Endothelial cell (in vitro differentiated cells): ENCODE measurements around the gene HSPA12A. TPM values are rescaled to one million over a fixed set of nuclear protein-coding genes. Genes with fewer than 3 reads are reported as not detected.

ENCODE experiments used
- DNase-seq: peaks from one replicate; pipeline ENCODE4 v3.0.0; 2021; ENCODE audit warnings: low spot score
- H3K27ac Mint-ChIP-seq: one replicate; pipeline ENCODE4 v1.8.0; 2021; ENCODE audit warnings: mixed read lengths, inconsistent platforms; ENCODE audit not compliant: unreplicated experiment
- H3K27me3 Mint-ChIP-seq: one replicate; pipeline ENCODE4 v1.8.0; 2021; ENCODE audit warnings: mild to moderate bottlenecking, moderate library complexity, mixed read lengths, inconsistent platforms; ENCODE audit not compliant: unreplicated experiment
- H3K36me3 Mint-ChIP-seq: one replicate; pipeline ENCODE4 v1.8.0; 2021; ENCODE audit warnings: mild to moderate bottlenecking, low read depth, mixed read lengths, inconsistent platforms; ENCODE audit not compliant: unreplicated experiment
- H3K4me1 Mint-ChIP-seq: one replicate; pipeline ENCODE4 v1.8.0; 2021; ENCODE audit warnings: mild to moderate bottlenecking, mixed read lengths, inconsistent platforms; ENCODE audit not compliant: unreplicated experiment
- H3K4me3 Mint-ChIP-seq: one replicate; pipeline ENCODE4 v1.8.0; 2021; ENCODE audit warnings: mild to moderate bottlenecking, mixed read lengths, inconsistent platforms; ENCODE audit not compliant: unreplicated experiment
- H3K9me3 Mint-ChIP-seq: one replicate; pipeline ENCODE4 v1.8.0; 2021; ENCODE audit warnings: mixed read lengths, inconsistent platforms; ENCODE audit not compliant: unreplicated experiment
- CTCF ChIP-seq: fragments of 200-600 bp; sonication (generic); IDR thresholded peaks from one replicate; pipeline ENCODE4 v1.5.0; 2021; ENCODE audit warnings: antibody characterized with exemption; ENCODE audit not compliant: unreplicated experiment
- total RNA-seq: library from RNA; stranded (reverse); fragmentation: NEBNext Ultra II Directional; extraction: Animal tissue kit (Norgen Biotek cat#: 25700); gene quantifications from one replicate; pipeline ENCODE4 v1.2.1, GENCODE V29; 2021; ENCODE audit not compliant: unreplicated experiment

HSPA12A gene
- total RNA-seq, 1 donor from 2014 or later, result 2.8 TPM

GRCh38 chr10:116771101-116771958 lies 29.0 kb upstream of the HSPA12A start:
- no peaks in the 10 kb centered on the region for H3K27me3 Mint-ChIP-seq
- TF ChIP-seq CTCF, result no peak

GRCh38 chr10:116770281-116770680 lies 27.9 kb upstream of the HSPA12A start:
- no peaks in the 10 kb centered on the region for H3K9me3 Mint-ChIP-seq
- no peak for TF ChIP-seq CTCF
- no peak overlapping the region for H3K4me3 Mint-ChIP-seq
- H3K4me1 Mint-ChIP-seq, result peaks cover 7% of the 10 kb centered on the region
- no peak overlapping the region for H3K27ac Mint-ChIP-seq
- peaks cover 3% of the 10 kb centered on the region for H3K27me3 Mint-ChIP-seq
- DNase-seq, result no peak
- H3K36me3 Mint-ChIP-seq, result no peaks in the 10 kb centered on the region

More at GRCh38 chr10:116771101-116771958, 29.0 kb upstream of the HSPA12A start:
- no peaks in the 10 kb centered on the region for H3K9me3 Mint-ChIP-seq
- no peak overlapping the region for H3K27ac Mint-ChIP-seq
- no peak for DNase-seq
- peaks cover 4% of the 10 kb centered on the region for H3K36me3 Mint-ChIP-seq
- H3K4me1 Mint-ChIP-seq, result peaks cover 16% of the 10 kb centered on the region
- no peak overlapping the region for H3K4me3 Mint-ChIP-seq

GRCh38 chr10:116769791-116770190 lies 27.4 kb upstream of the HSPA12A start:
- Mint-ChIP-seq H3K4me3 (no peak overlapping the region), H3K27ac (no peak overlapping the region), H3K36me3 (no peaks in the 10 kb centered on the region), H3K4me1 (peaks cover 7% of the 10 kb centered on the region), H3K9me3 (no peaks in the 10 kb centered on the region), H3K27me3 (peaks cover 3% of the 10 kb centered on the region)
- TF ChIP-seq CTCF, result no peak
- DNase-seq, result no peak

GRCh38 chr10:116769368-116769767 lies 27.0 kb upstream of the HSPA12A start:
- TF ChIP-seq CTCF, result no peak
- Mint-ChIP-seq H3K4me3 (no peak overlapping the region), H3K9me3 (no peaks in the 10 kb centered on the region), H3K27me3 (peaks cover 3% of the 10 kb centered on the region), H3K36me3 (no peaks in the 10 kb centered on the region), H3K27ac (no peak overlapping the region), H3K4me1 (peaks cover 7% of the 10 kb centered on the region)
- no peak for DNase-seq

GRCh38 chr10:116768786-116769185 lies 26.4 kb upstream of the HSPA12A start:
- no peaks in the 10 kb centered on the region for H3K9me3 Mint-ChIP-seq
- no peak overlapping the region for H3K4me3 Mint-ChIP-seq
- no peak overlapping the region for H3K27ac Mint-ChIP-seq
- TF ChIP-seq CTCF, result no peak
- H3K27me3 Mint-ChIP-seq, result peaks cover 3% of the 10 kb centered on the region
- no peaks in the 10 kb centered on the region for H3K36me3 Mint-ChIP-seq
- DNase-seq, result no peak
- H3K4me1 Mint-ChIP-seq, result peaks cover 7% of the 10 kb centered on the region
